Stimulated activated CD4-positive, alpha-beta T cell treated with anti-CD3 and anti-CD28 coated beads, Interleukin-4, amount 100 ng/mL, for 4 hours (primary cell): Measurements from ENCODE around the gene S100A7A.
A peak's percentile ranks its signal among the peaks of the same experiment; 100 is the strongest.

Experiments used
- DNase-seq, 2 experiments: peaks; one replicate each; pipeline ENCODE4 v3.0.0-alpha.2; 2020

S100A7A gene

GRCh38 chr1:153465811-153466636 is 49.7 kb downstream of the S100A7A start:
- DNase-seq: peak; percentile 47 to 70

DNA sequence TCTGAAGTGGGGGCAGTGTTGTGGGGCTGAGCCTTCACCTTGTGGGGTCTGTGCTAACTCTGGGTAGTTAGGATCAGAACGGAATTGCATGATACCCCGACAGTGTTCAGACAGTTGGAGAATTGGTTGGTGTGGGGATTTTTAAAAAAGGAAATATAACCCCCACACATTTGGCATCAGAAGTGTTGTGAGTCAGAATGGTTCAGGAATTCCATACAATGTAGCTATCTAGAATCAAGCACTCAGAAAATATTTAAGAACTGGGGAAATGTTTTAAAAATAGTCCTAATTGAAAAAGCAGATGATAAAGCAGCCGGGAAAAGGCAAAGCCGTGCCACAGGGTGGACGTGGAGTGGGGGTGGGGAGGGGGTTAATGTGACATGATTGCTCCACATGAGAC is 50.6 kb downstream of the S100A7A start:
- DNase-seq: no peak

GRCh38 chr1:153470707-153471106 is 54.4 kb downstream of the S100A7A start:
- DNase-seq: no peak
